DND-41 (cell line): ENCODE measurements around the gene KNTC1.
"Not testable (repeated sequence)": the region's sequence is repeated elsewhere in the genome, so short reads cannot be mapped to it uniquely, and the experiment has no call there.

ENCODE experiments used
- ATAC-seq: fragments of 200-7000 bp; cut with Tn5 transposase; 3 replicates; pipeline ENCODE4 v1.9.1; 2021; ENCODE audit warnings: low read depth; ENCODE audit not compliant: insufficient read depth
- DNase-seq: peaks from one replicate; pipeline ENCODE4 v3.0.0-alpha.2; 2020
- H2AFZ ChIP-seq: 2 replicates; pipeline ENCODE4 v1.6.0; 2012; ENCODE audit warnings: low read depth, low read length
- H3K27ac ChIP-seq: 2 replicates; pipeline ENCODE4 v1.5.1; 2012; ENCODE audit warnings: low read length, inconsistent platforms
- H3K27me3 ChIP-seq: fragments of 200-600 bp; sonication (generic); 2 replicates; pipeline ENCODE4 v1.6.0; 2012; ENCODE audit warnings: low read length, mild to moderate bottlenecking, inconsistent platforms; ENCODE audit not compliant: insufficient read depth, poor library complexity
- H3K36me3 ChIP-seq: 2 replicates; pipeline ENCODE4 v1.5.1; 2012; ENCODE audit warnings: low read length, inconsistent platforms; ENCODE audit not compliant: insufficient read depth
- H3K4me1 ChIP-seq: 2 replicates; pipeline ENCODE4 v1.5.1; 2012; ENCODE audit warnings: mild to moderate bottlenecking, low read length; ENCODE audit not compliant: insufficient read depth
- H3K4me2 ChIP-seq: 2 replicates; pipeline ENCODE4 v1.6.0; 2012; ENCODE audit warnings: mild to moderate bottlenecking, moderate library complexity, low read length, inconsistent platforms; ENCODE audit not compliant: insufficient read depth
- H3K4me3 ChIP-seq, 2 experiments: fragments of 200-600 bp in 1 of 2; shearing (Covaris generic) in 1 of 2; 2 replicates each; pipeline ENCODE4 v1.5.1; 2012 to 2016; ENCODE audit warnings: inconsistent platforms in 2 of 2, low read length in 2 of 2, mild to moderate bottlenecking in 2 of 2, low read depth in 1 of 2, moderate library complexity in 1 of 2
- H3K79me2 ChIP-seq: 2 replicates; pipeline ENCODE4 v1.6.0; 2012; ENCODE audit warnings: low read length, inconsistent platforms; ENCODE audit not compliant: insufficient read depth
- H3K9ac ChIP-seq: 2 replicates; pipeline ENCODE4 v1.6.0; 2012; ENCODE audit warnings: low read depth, mild to moderate bottlenecking, inconsistent platforms, low read length, moderate library complexity
- H3K9me3 ChIP-seq: 2 replicates; pipeline ENCODE4 v1.5.1; 2012; ENCODE audit warnings: low read length, moderate library complexity, mild to moderate bottlenecking, inconsistent platforms; ENCODE audit not compliant: insufficient read depth, severe bottlenecking
- H4K20me1 ChIP-seq: 2 replicates; pipeline ENCODE4 v1.6.0; 2012; ENCODE audit warnings: low read length; ENCODE audit not compliant: insufficient read depth
- CTCF ChIP-seq: IDR thresholded peaks from 2 replicates; pipeline ENCODE4 v1.5.1; 2012; ENCODE audit warnings: borderline replicate concordance, low read length, moderate library complexity, mild to moderate bottlenecking; ENCODE audit not compliant: poor library complexity, severe bottlenecking; ENCODE audit errors: extremely low read depth
- EZH2 ChIP-seq: IDR thresholded peaks from 3 replicates; pipeline ENCODE4 v1.6.1; 2012; ENCODE audit warnings: borderline replicate concordance, low read depth, mild to moderate bottlenecking, moderate library complexity, low read length, inconsistent platforms; ENCODE audit not compliant: severe bottlenecking

KNTC1 gene

DNA sequence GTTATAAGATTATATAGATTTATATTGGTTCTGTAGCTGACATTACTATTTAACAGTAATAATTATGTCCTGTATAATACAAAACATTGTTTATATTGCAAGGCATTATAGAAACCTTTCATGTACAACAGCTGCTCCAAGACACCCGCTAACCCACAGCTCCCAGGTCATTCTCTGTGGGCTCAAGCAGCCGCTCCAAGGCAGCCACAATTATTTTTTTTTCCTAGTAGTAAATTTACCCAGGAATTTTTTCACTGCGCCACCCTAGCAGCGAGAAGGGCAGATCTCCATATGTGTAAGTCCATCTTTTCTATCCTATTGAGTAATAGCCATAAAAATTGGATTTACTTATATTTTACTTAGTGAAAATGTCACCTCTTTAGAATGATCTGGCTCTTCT, 36.3 kb downstream of the KNTC1 start:
- Histone ChIP-seq H3K9me3 (no peaks in the 10 kb centered on the region), H4K20me1 (no peaks in the 10 kb centered on the region), H3K4me3 (no peak overlapping the region), H2AFZ (no peak overlapping the region), H3K79me2 (no peaks in the 10 kb centered on the region), H3K9ac (no peak overlapping the region), H3K36me3 (peaks cover 76% of the 10 kb centered on the region), H3K4me1 (no peaks in the 10 kb centered on the region), H3K27me3 (no peaks in the 10 kb centered on the region), H3K27ac (no peak overlapping the region), H3K4me2 (no peak overlapping the region)
- ATAC-seq (no peak), DNase-seq (no peak)
- no peak for TF ChIP-seq EZH2
- no peak for TF ChIP-seq CTCF

GRCh38 chr12:122566816-122567215, 39.8 kb downstream of the KNTC1 start:
- H3K36me3 ChIP-seq, result peaks cover 82% of the 10 kb centered on the region
- not testable (repeated sequence) for H3K27ac ChIP-seq, H3K4me1 ChIP-seq, H3K9ac ChIP-seq, H3K4me3 ChIP-seq, H4K20me1 ChIP-seq, H3K79me2 ChIP-seq, H3K9me3 ChIP-seq, ATAC-seq, DNase-seq, H3K4me2 ChIP-seq, H3K27me3 ChIP-seq, H2AFZ ChIP-seq

DNA sequence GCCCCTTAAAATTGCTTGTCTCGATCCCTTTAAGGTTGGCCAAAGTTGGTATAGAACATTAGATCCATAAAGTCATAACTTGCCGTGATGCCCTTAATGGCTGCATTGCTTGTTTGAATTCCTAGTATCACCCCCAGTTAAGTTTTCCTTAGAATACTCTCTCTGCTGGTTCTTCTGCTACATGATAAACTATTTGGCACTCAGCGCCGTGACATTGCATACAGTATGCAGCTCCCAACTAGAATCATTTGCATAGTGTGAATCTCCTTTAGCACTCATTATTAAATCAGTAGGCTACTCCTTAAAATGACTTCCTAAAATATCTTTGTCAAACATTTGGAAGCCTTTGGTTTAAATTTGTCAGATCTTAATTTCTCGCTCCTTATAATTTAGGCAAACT, 42.2 kb downstream of the KNTC1 start:
- no peak overlapping the region for H3K4me3 ChIP-seq
- no peak overlapping the region for H3K4me2 ChIP-seq
- no peaks in the 10 kb centered on the region for H3K79me2 ChIP-seq
- no peak overlapping the region for H3K9ac ChIP-seq
- ATAC-seq (no peak), DNase-seq (no peak)
- H2AFZ ChIP-seq, result no peak overlapping the region
- TF ChIP-seq EZH2, result no peak
- TF ChIP-seq CTCF, result no peak
- H3K27ac ChIP-seq, result no peak overlapping the region
- H3K4me1 ChIP-seq, result no peaks in the 10 kb centered on the region
- no peaks in the 10 kb centered on the region for H3K9me3 ChIP-seq
- H4K20me1 ChIP-seq, result no peaks in the 10 kb centered on the region
- H3K27me3 ChIP-seq, result no peaks in the 10 kb centered on the region
- peaks cover 82% of the 10 kb centered on the region for H3K36me3 ChIP-seq

- not testable (repeated sequence) for H3K4me2 ChIP-seq, DNase-seq, H3K4me1 ChIP-seq, H3K9me3 ChIP-seq, H3K79me2 ChIP-seq, H2AFZ ChIP-seq, ATAC-seq, H4K20me1 ChIP-seq, H3K27me3 ChIP-seq, H3K9ac ChIP-seq, H3K4me3 ChIP-seq, H3K27ac ChIP-seq
- peaks cover 82% of the 10 kb centered on the region for H3K36me3 ChIP-seq
These were observed 43.0 kb downstream of the KNTC1 start for GRCh38 chr12:122570006-122570405.
